HG02588 (cell line): ENCODE results near the gene S100A2.

Experiments
- ATAC-seq: cut with Tn5 transposase; IDR thresholded peaks from one replicate; pipeline ENCODE4 v1.9.1; 2021; ENCODE audit warnings: mild to moderate bottlenecking, moderate library complexity; ENCODE audit not compliant: unreplicated experiment

S100A2 gene

GRCh38 chr1:153565529-153566374 is at the start of gene S100A2:
S100A2 (minus strand) TSS chr1:153565844; CDS start chr1:153563877, 1,967 bp downstream.
- no peak for ATAC-seq

DNA sequence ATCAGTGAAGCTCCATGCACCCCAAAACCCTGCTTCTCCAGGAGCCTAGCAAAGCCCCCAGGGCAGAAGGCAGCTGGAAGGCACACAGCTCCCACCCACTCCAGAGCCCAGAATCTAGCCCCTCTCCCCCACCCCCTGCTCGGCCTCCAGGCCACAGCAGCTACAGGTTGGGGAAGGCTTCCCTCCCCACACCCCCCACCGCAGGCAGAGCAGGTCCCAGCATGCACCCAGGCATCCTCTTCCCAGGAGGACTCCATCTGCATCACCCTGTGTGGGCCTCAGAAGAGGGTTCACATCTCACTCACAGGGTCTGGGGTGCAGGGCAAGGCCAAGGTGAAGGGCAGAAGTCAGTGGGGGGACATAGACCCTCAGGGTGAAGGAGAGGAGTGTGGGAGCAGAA is 49.8 kb upstream of the S100A2 start:
- ATAC-seq, result no peak

DNA sequence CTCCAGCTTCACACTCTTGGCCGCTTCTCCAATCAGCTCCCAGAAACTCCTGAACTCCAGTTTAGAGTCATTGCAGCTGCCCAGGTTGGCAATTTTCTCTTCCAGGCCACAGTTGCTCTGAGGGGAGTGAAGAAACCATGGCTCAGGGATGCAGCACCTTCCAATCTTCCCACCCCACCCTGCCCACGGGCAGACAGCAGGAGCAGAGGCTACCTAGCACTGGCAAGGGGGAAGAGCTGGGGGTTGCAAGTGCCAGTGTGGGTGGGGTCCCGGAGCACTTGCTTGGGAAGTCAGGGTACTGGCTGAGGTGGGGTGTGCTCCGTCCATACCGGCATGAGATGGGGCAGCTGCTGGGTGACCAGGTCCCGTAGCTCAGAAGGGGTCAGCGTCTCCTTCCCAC is 49.3 kb upstream of the S100A2 start:
- no peak for ATAC-seq

DNA sequence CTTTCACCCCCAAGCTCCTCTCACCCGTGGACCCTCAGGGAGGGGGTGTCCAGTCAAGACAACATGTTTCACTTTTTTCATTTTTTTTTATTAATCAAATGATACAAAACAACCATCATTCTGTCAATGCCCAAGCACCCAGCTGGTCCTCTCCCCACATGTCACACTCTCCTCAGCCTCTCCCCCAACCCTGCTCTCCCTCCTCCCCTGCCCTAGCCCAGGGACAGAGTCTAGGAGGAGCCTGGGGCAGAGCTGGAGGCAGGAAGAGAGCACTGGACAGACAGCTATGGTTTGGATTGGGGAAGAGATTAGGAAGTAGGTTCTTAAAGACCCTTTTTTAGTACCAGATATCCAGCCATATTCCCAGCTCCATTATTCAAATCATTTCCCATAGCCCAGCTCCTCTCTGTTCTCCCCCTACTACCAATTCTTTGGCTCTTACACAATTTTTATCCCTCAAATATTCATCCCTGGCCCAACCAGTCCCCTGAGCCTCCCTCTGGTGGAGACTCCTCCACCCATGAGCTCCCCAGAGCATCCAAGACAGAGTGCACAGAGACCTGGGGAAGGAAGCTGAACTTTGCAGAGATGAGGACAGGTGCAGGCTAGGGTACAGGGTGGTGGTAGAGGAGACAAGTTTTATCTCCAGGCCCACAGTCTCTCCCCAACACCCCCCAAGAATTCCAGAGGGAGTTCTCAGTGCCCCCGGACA is 48.7 kb upstream of the S100A2 start:
- ATAC-seq, result no peak

- ATAC-seq, result no peak
These were observed 47.8 kb upstream of the S100A2 start for GRCh38 chr1:153613406-153613805.

DNA sequence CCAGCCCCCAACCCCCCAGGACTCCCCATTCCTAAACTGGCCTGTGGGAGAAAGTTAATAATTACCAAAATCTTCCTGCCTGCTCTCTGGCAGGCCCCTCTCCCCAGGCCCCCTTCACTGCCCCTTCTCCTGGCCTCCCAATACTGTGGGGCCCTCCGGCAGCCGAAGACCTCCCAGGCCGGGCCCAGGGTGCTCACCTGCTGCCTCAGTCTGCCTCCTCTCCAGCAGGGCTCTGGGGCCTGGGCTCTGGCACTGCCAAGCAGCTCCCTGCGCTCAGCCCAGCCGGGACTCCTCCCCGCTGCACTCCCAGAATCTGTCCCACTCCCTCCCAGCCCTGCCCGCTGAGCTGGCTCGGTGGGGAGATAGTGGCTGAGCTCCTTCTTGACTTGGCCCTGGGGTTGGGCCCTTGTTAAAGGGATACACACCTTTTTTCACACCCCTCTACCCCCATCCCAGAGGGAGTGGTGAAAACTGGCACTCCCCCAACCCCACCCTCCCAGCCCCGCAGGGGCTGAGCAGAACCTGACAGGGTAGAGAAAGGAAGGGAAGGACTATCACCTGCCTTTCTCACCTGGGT is 47.2 kb upstream of the S100A2 start, which contains the start of gene S100A16:
TSS of gene S100A16 (minus strand) at position 383 of the 577 bp plus-strand sequence. CDS start 4,986 bp downstream, outside the sequence.
- ATAC-seq, result no peak

- no peak for ATAC-seq
These were observed 46.6 kb upstream of the S100A2 start for GRCh38 chr1:153612111-153612754.

- no peak for ATAC-seq
These were observed 45.7 kb upstream of the S100A2 start for GRCh38 chr1:153611356-153611755.

DNA sequence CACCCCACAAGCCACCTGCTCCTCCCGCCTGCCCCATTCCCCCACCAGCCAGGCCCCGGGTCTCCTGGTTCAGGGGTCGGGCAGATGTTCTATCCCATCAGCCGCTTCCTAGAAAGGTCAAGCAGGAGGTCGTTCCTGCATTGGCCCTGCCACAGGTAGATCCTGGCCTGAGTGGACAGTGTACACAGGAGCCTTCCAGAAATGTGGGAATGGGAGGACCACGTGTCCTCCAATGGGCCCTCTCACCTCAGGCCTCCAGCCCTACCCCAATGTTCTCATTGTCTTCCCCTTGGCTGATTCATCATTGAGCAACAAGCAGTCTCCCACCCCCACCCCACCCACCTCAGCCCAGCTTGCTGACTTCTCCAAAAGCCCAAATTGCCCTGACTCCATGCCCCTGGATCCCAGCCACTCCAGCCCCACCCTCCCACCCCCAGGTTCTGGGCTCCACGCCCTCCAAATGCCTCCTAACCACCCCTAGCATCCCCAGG is 45.2 kb upstream of the S100A2 start:
- no peak for ATAC-seq

DNA sequence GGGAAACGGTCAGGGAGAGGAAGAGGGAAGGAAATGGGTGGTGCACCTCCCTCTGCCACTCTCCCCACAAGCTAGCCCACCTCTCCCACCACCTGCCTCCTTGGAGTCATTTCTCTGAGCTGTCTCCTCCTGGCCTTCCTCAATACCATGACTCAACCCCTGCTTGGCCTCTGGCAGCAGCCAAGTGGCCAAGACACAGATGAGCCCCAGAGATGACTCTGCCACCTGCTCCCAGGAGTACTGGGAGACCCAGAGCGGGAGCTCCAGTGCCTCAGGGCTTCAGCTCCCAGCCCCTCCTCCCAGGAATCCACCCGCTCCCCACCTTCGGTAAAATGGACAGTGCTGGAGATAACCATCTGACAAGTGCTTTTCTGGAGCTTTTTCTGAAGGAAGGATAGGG is 44.7 kb upstream of the S100A2 start:
- no peak for ATAC-seq

- no peak for ATAC-seq
These were observed 43.9 kb upstream of the S100A2 start for GRCh38 chr1:153609585-153609907.

- no peak for ATAC-seq
These were observed 43.3 kb upstream of the S100A2 start for GRCh38 chr1:153608742-153609584.

DNA sequence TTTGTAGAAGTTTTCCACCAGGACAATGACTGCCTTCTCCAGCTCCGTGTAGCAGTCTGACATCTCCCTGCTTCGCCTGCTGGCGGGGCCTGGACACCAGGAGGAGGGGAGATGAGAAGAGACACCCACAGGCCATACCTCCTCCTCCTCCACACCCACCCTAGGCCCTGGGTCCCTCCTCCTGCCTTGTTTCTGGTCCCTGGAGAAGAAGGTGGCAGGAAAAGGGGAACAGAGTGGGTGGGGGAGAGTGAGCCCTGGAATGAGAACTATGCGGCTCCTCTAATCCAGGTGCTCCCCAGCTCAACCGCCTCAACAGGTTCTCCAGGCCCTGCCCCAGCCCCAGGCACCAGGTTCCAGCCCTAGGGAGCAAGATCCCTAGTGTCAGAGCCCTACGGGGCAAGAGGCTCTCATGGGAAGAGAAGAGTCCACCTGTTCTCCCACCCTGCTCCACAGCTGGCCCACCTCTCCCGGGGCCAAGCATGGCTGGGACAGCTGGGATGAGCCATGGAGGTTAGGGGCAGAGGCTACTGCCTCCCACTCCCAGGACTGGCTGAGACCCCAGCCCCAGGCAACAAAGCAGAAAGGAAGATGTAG is 42.5 kb upstream of the S100A2 start:
- no peak for ATAC-seq

GRCh38 chr1:153607381-153607780 is 41.7 kb upstream of the S100A2 start:
- no peak for ATAC-seq

- no peak for ATAC-seq
These were observed 40.5 kb upstream of the S100A2 start for GRCh38 chr1:153606194-153606593.

DNA sequence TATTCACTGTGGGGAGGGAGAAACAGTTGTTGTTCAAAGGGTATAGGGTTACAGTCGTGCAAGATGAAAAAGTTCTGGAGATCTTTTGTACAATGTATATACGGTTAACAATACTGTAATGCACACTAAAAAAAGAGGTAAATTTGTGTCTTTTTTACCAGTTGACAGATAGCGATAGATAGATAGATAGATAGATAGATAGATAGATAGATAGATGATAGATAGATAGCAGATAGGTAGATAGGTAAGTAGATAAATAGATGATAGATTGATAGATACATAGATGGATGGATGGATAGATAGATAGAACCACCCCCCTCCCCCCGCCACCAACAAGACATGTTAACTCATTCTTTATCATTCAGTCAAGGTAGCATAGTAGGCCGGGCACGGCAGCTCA is 37.1 kb upstream of the S100A2 start:
- no peak for ATAC-seq

DNA sequence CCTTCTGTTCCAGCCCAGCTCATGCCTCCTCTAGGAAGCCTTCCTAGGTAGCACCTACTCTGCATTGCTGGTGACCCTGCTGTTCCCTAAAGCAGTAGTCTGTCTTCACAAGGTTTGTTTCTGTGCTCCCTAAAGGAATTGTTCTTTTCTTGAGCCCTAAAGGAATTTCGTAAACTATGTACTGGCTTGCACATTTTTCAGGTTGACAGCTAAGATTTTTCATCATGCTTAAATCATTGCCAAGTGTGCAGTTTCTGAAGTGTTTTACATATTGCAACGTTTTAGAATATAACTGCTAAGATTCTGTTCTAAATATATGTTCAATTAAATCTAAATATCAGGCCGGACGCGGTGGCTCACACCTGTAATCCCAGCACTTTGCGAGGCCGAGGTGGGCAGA is 34.2 kb upstream of the S100A2 start:
- ATAC-seq, result no peak

- ATAC-seq, result peak; percentile 97
These were observed 32.9 kb upstream of the S100A2 start for GRCh38 chr1:153598309-153599172.

- ATAC-seq, result no peak
These were observed 31.6 kb upstream of the S100A2 start for GRCh38 chr1:153597206-153597605.
